ENCODE measurements around the gene IQGAP1. TPM values are rescaled to one million over a fixed set of nuclear protein-coding genes. Genes with fewer than 3 reads are reported as not detected.
A peak's percentile ranks its signal among the peaks of the same experiment; 100 is the strongest.

The IQGAP1 gene
- polyA plus RNA-seq, 3 donors, result 140 to 276 (median 207) TPM

GRCh38 chr15:90393040-90393439 is 5.0 kb downstream of the IQGAP1 start:
- Mint-ChIP-seq H3K4me3 (no peak overlapping the region), H3K4me1 (peaks cover 71% of the 10 kb centered on the region), H3K27me3 (ENCODE audit: low read depth in 3 of 3) (peaks cover 0 to 4% (median 0%) of the 10 kb centered on the region in 3 donors), H3K9me3 (no peaks in the 10 kb centered on the region), H3K36me3 (peaks cover 57 to 86% of the 10 kb centered on the region in 2 donors), H3K27ac (peak overlapping the region in 6 of 7 donors; percentile 47 to 92 (median 75))
- H3K79me2 ChIP-seq (ENCODE audit: insufficient read depth, low read length), result peaks cover 97% of the 10 kb centered on the region
- peak overlapping the region; percentile 15 for H3K4me2 ChIP-seq (replicated peaks; ENCODE audit: extremely low read depth, low read length, poor library complexity, severe bottlenecking)
- no peaks in the 10 kb centered on the region for H3K27me3 ChIP-seq (ENCODE audit: control insufficient read depth in 2 of 2, insufficient read depth in 2 of 2, low read length in 2 of 2)
- H3K36me3 ChIP-seq (replicated peaks in 1 of 2; ENCODE audit: control insufficient read depth in 1 of 2, insufficient read depth in 2 of 2, low read length in 2 of 2), result peaks cover 25 to 61% of the 10 kb centered on the region in 2 donors
- WGBS (ENCODE audit: insufficient coverage), result no CpG with 5 or more reads among the region's 1 CpG
- TF ChIP-seq CTCF (IDR thresholded peaks at IDR 0.05), result no peak
- H3K9me3 ChIP-seq (replicated peaks in 1 of 2; ENCODE audit: control insufficient read depth in 1 of 2, insufficient read depth in 1 of 2, low read length in 2 of 2), result no peaks in the 10 kb centered on the region
- no peak overlapping the region for H2AFZ ChIP-seq (ENCODE audit: insufficient read depth, low read depth, low read length, poor library complexity, severe bottlenecking)
- peaks cover 54 to 78% of the 10 kb centered on the region in 2 donors for H3K4me1 ChIP-seq (ENCODE audit: control insufficient read depth in 1 of 2, insufficient read depth in 2 of 2, low read length in 2 of 2)
- no peak overlapping the region for H3K9ac ChIP-seq (ENCODE audit: insufficient read depth, low read length, poor library complexity, severe bottlenecking)
- H3K27ac ChIP-seq (ENCODE audit: low read depth in 1 of 2, low read length in 2 of 2), result peak overlapping the region in 1 of 2 donors; percentile 36
- no peak overlapping the region for H3K4me3 ChIP-seq (replicated peaks in 1 of 3; ENCODE audit: low read depth in 2 of 3, low read length in 3 of 3)
- intact Hi-C loops (cut with micrococcal nuclease), result loop anchor here in 1 of 2 donors (5.0 kb wide), 1 partner anchor 39 kb away; no protein-coding TSS in a partner anchor
- no peak for DNase-seq
- peaks cover 90% of the 10 kb centered on the region for H4K20me1 ChIP-seq (ENCODE audit: insufficient read depth, low read length)

- no peak overlapping the region for H3K4me2 ChIP-seq (replicated peaks; ENCODE audit: extremely low read depth, low read length, poor library complexity, severe bottlenecking)
- H3K27ac Mint-ChIP-seq, result peak overlapping the region; percentile 47 to 92 (median 85)
- H3K9me3 ChIP-seq (replicated peaks in 1 of 2; ENCODE audit: control insufficient read depth in 1 of 2, insufficient read depth in 1 of 2, low read length in 2 of 2), result no peaks in the 10 kb centered on the region
- WGBS (ENCODE audit: insufficient coverage), result 100% methylated on average over 1 of the region's 1 CpG
- H3K9me3 Mint-ChIP-seq, result no peaks in the 10 kb centered on the region
- no peak overlapping the region for H3K9ac ChIP-seq (ENCODE audit: insufficient read depth, low read length, poor library complexity, severe bottlenecking)
- H3K4me3 ChIP-seq (replicated peaks in 1 of 3; ENCODE audit: low read depth in 2 of 3, low read length in 3 of 3), result no peak overlapping the region
- H2AFZ ChIP-seq (ENCODE audit: insufficient read depth, low read depth, low read length, poor library complexity, severe bottlenecking), result no peak overlapping the region
- peaks cover 55 to 85% of the 10 kb centered on the region in 2 donors for H3K36me3 Mint-ChIP-seq
- H4K20me1 ChIP-seq (ENCODE audit: insufficient read depth, low read length), result peaks cover 97% of the 10 kb centered on the region
- peaks cover 73% of the 10 kb centered on the region for H3K4me1 Mint-ChIP-seq
- H3K27ac ChIP-seq (ENCODE audit: low read depth in 1 of 2, low read length in 2 of 2), result peak overlapping the region in 1 of 2 donors; percentile 63
- H3K79me2 ChIP-seq (ENCODE audit: insufficient read depth, low read length), result peaks cover 100% of the 10 kb centered on the region
- peaks cover 59 to 86% of the 10 kb centered on the region in 2 donors for H3K4me1 ChIP-seq (ENCODE audit: control insufficient read depth in 1 of 2, insufficient read depth in 2 of 2, low read length in 2 of 2)
- peaks cover 25 to 61% of the 10 kb centered on the region in 2 donors for H3K36me3 ChIP-seq (replicated peaks in 1 of 2; ENCODE audit: control insufficient read depth in 1 of 2, insufficient read depth in 2 of 2, low read length in 2 of 2)
- peaks cover 0 to 4% (median 0%) of the 10 kb centered on the region in 3 donors for H3K27me3 Mint-ChIP-seq (ENCODE audit: low read depth in 3 of 3)
- TF ChIP-seq CTCF (IDR thresholded peaks at IDR 0.05), result no peak
- intact Hi-C loops (cut with micrococcal nuclease), result loop anchor here in 1 of 2 donors (5.0 kb wide), 1 partner anchor 38 kb away; no protein-coding TSS in a partner anchor
- no peak overlapping the region for H3K4me3 Mint-ChIP-seq
- no peaks in the 10 kb centered on the region for H3K27me3 ChIP-seq (ENCODE audit: control insufficient read depth in 2 of 2, insufficient read depth in 2 of 2, low read length in 2 of 2)
- no peak for DNase-seq
Observed at GRCh38 chr15:90394074-90394473, 6.0 kb downstream of the IQGAP1 start.
